HG03558 (cell line): Measurements from ENCODE around the gene TMC8.
"Not testable (repeated sequence)": the region's sequence is repeated elsewhere in the genome, so short reads cannot be mapped to it uniquely, and the experiment has no call there.

Experiments used
- ATAC-seq: cut with Tn5 transposase; IDR thresholded peaks from one replicate; pipeline ENCODE4 v1.9.1; 2021; ENCODE audit warnings: moderate number of reproducible peaks; ENCODE audit not compliant: unreplicated experiment; ENCODE audit errors: extremely low read depth

TMC8 gene, protein sequence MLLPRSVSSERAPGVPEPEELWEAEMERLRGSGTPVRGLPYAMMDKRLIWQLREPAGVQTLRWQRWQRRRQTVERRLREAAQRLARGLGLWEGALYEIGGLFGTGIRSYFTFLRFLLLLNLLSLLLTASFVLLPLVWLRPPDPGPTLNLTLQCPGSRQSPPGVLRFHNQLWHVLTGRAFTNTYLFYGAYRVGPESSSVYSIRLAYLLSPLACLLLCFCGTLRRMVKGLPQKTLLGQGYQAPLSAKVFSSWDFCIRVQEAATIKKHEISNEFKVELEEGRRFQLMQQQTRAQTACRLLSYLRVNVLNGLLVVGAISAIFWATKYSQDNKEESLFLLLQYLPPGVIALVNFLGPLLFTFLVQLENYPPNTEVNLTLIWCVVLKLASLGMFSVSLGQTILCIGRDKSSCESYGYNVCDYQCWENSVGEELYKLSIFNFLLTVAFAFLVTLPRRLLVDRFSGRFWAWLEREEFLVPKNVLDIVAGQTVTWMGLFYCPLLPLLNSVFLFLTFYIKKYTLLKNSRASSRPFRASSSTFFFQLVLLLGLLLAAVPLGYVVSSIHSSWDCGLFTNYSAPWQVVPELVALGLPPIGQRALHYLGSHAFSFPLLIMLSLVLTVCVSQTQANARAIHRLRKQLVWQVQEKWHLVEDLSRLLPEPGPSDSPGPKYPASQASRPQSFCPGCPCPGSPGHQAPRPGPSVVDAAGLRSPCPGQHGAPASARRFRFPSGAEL

DNA sequence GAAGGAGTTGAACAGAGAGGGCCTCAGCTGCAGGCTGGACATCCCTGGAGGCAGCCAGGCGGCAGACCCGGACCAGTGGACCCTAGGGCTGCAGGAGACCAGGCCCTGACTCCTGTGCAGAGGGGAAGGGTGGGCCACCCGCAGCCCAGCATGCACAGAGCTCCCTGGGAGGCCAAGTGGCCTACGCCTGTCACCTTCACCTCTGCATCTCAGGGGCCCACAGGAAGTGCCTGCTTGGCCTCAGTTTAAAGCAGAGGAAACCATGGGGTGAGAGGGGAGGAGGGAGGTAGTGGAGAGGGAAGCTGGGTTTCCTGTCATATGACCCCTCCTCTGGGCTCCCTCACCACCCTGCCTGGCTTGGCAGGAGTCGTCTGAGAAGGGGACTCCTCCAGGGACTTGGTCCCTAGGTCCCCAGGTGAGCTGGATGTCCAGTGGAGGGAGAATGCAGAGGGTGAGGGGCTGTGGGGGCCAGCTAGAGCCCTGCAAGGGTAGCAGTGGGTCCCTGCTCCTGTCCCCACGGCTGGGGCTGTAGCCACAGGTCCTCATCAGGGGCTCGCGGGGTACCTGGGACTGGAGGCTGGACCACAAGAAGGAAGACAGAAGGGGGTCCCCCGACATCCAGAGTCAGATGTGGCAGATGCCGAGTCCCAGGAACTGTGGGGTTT is at the start of gene TMC8:
Gene TMC8, plus strand, starts transcription at position 335 of the 665 bp plus-strand sequence. CDS start 818 bp downstream, outside the sequence.
- no peak for ATAC-seq

GRCh38 chr17:78081551-78081950 is 49.0 kb upstream of the TMC8 start:
- ATAC-seq: no peak

GRCh38 chr17:78082355-78082872 is 48.2 kb upstream of the TMC8 start:
- ATAC-seq: not testable (repeated sequence)

GRCh38 chr17:78082988-78083387 is 47.6 kb upstream of the TMC8 start:
- no peak for ATAC-seq

GRCh38 chr17:78086740-78087139 is 43.8 kb upstream of the TMC8 start:
- no peak for ATAC-seq

DNA sequence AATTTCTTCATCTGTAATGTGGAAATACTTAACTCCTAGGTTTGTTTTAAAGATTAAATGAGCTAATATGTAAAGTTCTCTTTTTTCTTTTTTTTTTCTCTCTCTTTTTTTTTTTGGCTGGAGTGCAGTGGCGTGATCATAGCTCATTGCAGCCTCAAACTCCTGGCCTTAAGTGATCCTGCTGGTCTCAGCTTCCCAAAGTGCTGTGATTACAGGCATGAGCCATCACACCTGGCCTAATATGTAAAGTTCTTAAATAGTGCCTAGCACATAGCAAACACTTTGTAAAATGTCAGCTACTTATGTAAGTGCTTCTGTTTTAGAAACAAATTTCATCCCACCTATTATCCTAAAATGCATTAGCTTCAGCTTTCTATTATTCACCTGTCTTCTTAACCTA is 42.0 kb upstream of the TMC8 start:
- ATAC-seq: no peak

DNA sequence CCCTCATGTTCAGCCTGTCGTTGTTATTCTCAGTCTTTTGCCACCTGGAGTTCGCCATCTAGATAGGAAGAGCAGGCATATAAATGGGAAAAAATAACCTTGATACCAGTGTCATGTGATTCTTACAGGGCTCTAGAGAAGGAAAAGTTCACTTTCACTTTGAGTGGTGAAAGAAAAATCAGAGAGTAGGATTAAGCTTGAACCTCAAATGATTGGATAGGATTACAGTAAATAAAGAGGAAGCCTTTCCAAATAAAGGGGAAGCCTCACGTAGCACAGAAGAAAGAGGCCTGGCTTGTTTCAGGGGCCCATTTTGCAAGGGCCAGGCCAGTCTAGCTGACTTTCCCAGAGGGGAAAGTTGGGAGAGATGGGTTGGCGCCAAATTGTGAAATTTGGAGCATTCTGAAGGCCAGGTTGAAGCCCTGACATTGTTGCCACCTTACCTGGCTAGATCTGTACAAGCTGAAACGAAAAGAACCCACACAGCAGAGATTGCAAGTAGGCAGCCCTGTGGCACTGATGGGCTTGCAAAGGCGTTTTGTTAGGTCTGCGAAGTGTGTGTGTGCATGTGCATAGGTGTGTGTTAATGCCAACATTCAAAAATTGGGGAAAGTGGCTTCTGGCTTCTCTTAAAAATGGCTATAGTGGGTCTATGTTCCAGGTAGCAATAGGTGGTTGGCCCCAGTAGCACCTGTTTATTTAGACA is 40.8 kb upstream of the TMC8 start:
- ATAC-seq: no peak

DNA sequence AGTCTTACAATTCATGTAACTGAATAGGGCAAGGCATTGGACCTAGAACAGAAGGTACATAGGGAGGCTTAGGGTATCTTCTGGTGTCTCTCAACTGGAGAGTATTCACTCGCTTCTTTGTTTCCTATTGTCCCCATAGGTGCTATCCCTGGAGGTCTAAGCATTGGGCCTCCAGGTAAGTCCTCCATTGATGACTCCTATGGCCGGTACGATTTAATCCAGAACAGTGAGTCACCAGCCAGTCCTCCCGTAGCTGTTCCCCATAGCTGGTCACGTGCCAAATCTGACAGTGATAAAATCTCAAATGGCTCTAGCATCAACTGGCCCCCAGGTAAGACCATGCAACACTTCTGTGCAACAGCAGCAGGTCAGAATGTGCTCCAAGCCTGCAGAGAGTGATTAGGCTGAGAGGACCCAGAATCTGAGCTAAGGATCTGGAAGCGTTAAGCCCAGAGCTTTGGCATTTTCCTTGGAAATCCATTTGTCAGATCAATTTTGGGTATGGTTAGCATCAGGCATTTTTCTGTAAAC is 37.7 kb upstream of the TMC8 start:
- no peak for ATAC-seq

- no peak for ATAC-seq
These were observed 35.5 kb upstream of the TMC8 start for GRCh38 chr17:78095035-78095434.

DNA sequence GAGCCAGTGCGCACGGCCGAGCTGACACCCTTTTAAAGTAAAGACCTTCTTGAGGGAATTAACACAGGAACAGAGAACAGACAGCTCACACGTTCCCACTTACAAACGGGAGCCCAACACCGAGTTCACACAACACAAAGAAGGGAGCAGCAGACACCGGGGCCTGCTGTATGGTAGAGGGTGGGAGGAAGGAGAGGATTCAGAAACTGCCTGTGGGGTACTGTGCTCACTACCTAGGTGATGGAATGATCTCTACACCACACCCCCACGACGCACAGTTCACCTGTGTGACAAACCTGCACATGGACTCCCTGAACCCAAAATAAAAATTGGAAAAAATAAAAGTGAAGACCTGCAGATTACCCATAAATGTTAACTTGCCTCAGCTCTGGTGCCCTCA is 34.5 kb upstream of the TMC8 start:
- ATAC-seq: no peak

GRCh38 chr17:78101112-78101511 is 29.5 kb upstream of the TMC8 start:
- no peak for ATAC-seq

- ATAC-seq: no peak
These were observed 29.0 kb upstream of the TMC8 start for GRCh38 chr17:78101542-78101941.

DNA sequence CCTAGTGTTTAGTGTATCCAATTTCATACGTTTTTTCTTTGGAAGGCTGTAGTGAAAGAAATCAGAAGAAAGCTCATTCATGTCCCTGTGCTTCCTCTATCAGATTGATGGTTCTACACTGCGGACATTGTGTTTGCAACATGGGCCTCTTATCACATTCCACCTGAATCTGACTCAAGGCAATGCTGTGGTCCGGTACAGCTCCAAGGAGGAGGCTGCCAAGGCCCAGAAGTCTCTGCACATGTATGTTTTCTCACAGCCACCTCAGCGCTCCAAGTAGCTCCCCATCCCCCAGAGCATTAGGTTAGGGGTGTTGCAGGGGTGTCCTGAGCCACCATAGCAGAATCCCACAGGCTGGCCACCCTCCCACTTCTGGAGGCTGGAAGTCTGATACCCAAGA is 27.3 kb upstream of the TMC8 start:
- ATAC-seq: no peak

- ATAC-seq: no peak
These were observed 26.0 kb upstream of the TMC8 start for GRCh38 chr17:78104540-78104941.

- ATAC-seq: no peak
These were observed 25.5 kb upstream of the TMC8 start for GRCh38 chr17:78105101-78105500.

GRCh38 chr17:78105551-78105950 is 25.0 kb upstream of the TMC8 start:
- no peak for ATAC-seq

DNA sequence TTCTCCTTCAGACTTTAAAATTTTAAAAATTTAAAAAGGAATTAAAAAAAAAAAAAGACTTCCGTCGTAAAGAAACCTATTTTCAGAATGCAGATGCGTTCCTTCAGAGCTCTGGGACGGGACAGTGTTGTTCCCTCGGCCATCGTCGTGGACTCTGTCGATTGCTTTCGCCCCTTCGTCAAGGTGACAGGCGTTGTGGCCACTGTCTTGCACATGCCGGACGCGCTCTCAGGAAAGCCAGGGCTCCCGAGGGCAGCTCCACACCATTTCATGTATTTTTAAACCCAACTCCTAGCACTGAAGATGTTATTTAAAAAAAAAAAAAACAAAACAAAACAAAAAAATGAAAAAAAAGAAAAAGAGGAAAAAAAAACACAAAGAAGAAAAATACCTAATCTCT is 24.4 kb upstream of the TMC8 start:
- no peak for ATAC-seq

DNA sequence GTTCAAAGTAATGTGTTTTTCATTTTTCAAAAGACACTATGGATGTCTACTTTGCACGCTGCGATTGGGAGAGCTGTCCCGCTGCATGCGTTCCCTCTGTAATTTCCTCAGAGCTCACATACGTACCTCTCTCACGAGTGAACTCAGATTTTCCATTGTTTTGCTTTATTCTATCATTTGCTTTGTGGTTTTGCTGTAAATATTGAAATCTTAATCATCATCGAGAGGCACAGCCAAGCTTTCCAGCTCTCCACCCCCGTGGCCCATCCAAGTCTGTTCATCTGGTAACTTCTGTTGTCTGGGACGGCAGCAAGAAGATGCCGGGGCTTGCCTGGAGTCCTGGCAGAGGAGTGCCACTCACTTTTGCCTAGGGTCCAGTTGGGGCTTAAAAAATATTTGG is 23.1 kb upstream of the TMC8 start:
- no peak for ATAC-seq

DNA sequence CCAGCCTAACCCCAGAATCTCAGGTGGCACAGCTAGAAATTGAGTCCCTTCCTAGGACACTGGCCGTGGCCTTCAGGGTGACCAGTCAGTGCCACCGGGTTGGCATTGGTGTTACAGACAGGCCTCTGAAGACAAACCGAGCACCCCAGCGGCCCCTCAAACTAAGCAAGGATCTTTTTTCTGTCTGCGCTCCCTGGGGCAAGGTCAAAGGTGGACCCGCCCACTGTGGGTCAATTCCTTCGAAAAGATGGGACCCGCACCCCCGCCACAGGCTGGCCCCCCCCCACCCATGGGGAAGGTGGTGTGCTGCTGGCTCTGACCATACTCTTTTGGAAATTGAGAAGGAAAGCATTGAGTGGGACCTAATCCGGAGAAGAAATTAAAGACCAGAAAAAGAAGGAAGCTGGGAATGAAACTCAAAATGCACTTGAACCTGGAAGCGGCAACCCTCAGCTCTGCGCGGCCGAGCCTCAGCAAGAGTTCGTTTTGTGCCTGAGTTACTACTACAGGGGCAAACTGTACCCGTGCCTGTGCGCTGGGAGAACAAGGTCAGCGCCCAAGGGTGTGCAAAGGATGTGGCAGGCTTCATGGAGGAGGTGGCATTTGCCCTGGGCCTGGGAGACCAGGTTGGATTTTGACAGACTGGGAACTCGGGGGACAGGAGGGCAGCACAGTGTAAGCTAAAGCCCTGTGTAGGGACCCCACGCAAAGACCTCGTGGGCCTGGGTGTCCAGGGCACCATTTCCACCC is 22.4 kb upstream of the TMC8 start:
- no peak for ATAC-seq
